Ectodermal cell (in vitro differentiated cells): ENCODE data around the gene TAF3.

Source experiments
- H3K27ac ChIP-seq: 2 replicates; pipeline ENCODE4 v1.7.0; 2013; ENCODE audit warnings: mild to moderate bottlenecking, low read depth, low read length; ENCODE audit not compliant: insufficient read depth, poor library complexity, severe bottlenecking
- H3K27me3 ChIP-seq: 2 replicates; pipeline ENCODE4 v1.7.0; 2013; ENCODE audit warnings: mild to moderate bottlenecking, low read length; ENCODE audit not compliant: insufficient read depth, control insufficient read depth, poor library complexity, severe bottlenecking
- H3K36me3 ChIP-seq: one replicate; pipeline ENCODE4 v1.7.0; 2013; ENCODE audit warnings: low read length; ENCODE audit not compliant: control insufficient read depth, insufficient read depth
- H3K4me1 ChIP-seq: one replicate; pipeline ENCODE4 v1.7.0; 2013; ENCODE audit warnings: low read length; ENCODE audit not compliant: control insufficient read depth, insufficient read depth
- H3K4me3 ChIP-seq: 2 replicates; pipeline ENCODE4 v1.7.0; 2013; ENCODE audit warnings: low read depth, low read length, control low read depth; ENCODE audit not compliant: insufficient read depth
- H3K9me3 ChIP-seq: 2 replicates; pipeline ENCODE4 v1.7.0; 2013; ENCODE audit warnings: mild to moderate bottlenecking, low read length, moderate library complexity; ENCODE audit not compliant: control insufficient read depth
- WGBS, 2 experiments: methylation state at CpG; one replicate each; pipeline ENCODE4 v1.1.7; 2013; ENCODE audit warnings: missing lambda C conversion rate in 2 of 2; 5-methylcytosine and 5-hydroxymethylcytosine counted together

TAF3 gene

DNA sequence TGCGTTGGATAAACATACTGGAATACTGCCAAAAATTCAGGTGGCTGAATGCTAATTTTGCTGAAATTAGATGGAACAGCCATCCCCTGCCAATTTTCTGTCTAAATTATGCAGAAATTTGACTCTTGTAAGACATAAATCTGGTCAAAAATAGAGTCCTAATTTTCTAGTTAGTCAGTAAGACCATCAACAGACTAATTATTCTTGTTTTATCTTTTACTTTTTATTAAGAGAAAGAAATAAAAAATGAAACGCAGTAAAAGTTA, 125.8 kb downstream of the TAF3 start:
- Histone ChIP-seq H3K4me3 (no peak overlapping the region), H3K4me1 (no peaks in the 10 kb centered on the region), H3K27ac (no peak overlapping the region), H3K9me3 (no peaks in the 10 kb centered on the region), H3K27me3 (no peaks in the 10 kb centered on the region), H3K36me3 (no peaks in the 10 kb centered on the region)
- WGBS, 2 experiments = 91 to 95% methylated on average over 2 of the region's 2 CpGs

DNA sequence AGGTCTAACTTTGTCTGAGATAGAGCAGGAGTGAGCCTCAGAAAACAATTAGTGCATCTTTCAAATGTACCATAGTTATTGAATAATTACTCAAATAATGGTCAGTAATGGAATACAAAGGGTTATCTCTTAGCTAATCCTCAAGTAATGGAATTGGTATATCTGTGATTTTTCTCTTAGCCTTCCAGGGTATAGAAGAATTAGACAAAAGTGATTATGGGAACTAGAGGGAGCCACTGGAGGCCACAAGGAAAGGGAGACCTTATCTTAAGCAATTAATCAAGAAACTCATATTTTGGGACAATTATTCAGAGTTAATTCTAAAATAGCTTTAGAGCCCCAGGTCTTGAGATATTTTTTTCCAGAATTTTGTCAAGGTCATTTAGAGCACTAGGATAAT, 126.2 kb downstream of the TAF3 start:
- H3K9me3 ChIP-seq = no peaks in the 10 kb centered on the region
- H3K4me1 ChIP-seq = no peaks in the 10 kb centered on the region
- H3K27ac ChIP-seq = no peak overlapping the region
- no peak overlapping the region for H3K4me3 ChIP-seq
- no peaks in the 10 kb centered on the region for H3K36me3 ChIP-seq
- H3K27me3 ChIP-seq = no peaks in the 10 kb centered on the region

DNA sequence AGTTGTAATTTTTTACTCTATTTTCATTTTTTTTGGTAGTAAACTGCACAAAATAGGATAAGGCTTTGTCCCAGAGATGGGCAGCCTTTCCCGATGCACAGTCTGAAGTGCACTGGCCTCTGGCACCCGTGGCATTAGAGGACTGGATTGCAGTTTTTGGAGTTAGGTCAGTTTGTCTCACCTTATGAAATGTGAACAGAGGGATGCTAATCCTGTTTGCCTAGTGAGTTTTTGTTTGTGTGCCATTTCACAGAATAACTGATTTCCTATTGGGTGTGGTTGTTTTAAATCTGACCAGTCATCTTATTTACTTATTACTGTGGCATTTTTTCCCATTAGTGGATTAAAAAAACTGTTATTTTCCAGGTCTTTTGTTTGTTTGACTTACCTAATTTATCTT, 126.7 kb downstream of the TAF3 start:
- WGBS, 2 experiments = 94 to 96% methylated on average over 2 of the region's 2 CpGs
- Histone ChIP-seq H3K9me3 (no peaks in the 10 kb centered on the region), H3K4me1 (no peaks in the 10 kb centered on the region), H3K27ac (no peak overlapping the region), H3K36me3 (no peaks in the 10 kb centered on the region), H3K27me3 (no peaks in the 10 kb centered on the region), H3K4me3 (no peak overlapping the region)

DNA sequence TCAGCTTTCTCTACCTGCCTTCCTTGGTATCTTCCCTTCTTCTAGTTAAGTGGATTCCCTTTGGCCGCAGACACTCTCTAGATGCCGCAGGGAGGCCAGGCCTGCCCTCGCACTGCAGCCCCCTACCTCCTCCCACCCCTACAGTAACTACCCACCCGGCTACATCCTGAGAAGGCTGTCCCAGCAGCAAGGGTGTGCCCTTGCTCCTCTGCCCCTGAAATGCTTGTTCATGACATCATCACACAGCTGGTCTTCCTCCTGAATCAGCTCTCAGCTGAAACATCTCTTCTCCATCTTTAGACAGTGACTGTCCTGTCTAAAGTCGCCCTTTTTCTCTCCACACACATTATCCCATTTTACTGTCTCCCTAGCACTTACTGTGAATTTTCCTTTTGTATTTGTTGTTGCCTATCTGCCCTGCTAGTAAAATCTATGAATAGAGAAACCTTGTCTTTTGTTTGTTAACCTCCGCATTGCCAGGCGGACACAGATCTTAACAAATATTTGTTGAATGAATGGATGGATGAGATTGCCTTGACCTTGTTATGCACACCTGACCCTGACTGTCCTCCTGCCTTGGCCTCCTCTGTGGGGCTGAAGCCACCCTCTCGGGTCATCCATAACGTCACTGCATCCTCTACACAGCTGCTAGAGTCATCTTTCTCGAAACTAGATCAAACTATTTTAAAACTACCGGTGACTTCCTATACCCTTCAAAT, 127.3 kb downstream of the TAF3 start:
- Histone ChIP-seq H3K9me3 (no peaks in the 10 kb centered on the region), H3K27me3 (no peaks in the 10 kb centered on the region), H3K27ac (no peak overlapping the region), H3K4me1 (no peaks in the 10 kb centered on the region), H3K4me3 (no peak overlapping the region), H3K36me3 (no peaks in the 10 kb centered on the region)
- WGBS, 2 experiments = 81 to 85% methylated on average over 11 of the region's 11 CpGs

DNA sequence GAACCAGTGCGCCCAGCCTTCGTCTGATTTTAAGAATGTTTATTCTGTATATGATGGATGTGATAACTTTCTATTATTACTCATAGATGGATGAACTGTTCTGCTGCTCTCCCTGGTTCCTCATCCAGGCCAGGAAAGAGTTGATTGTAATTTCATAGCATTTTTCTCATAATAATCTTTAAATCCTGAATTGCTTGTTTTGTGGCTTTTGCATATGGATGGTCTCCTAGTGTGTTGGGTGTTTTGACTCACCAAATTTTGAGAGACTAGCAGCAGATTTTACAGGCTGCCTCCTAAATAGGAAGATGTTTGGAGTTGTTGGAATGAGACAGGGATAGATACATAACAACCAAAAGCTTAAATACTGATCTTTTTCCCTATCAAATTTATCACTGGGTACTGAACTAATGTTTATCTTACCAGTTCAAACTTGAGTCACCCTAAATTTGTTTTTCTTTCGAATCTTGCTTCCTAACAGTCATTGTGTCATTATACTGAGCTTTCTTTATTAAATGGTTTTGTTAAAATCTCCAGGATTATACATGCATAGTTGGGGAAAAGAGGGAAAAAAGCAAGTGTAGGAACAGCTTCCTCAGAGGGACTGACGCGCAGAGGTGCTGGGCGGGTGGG, 130.2 kb downstream of the TAF3 start:
- 87 to 93% methylated on average over 3 to 6 of the region's 6 CpGs for WGBS, 2 experiments
- Histone ChIP-seq H3K9me3 (no peaks in the 10 kb centered on the region), H3K27me3 (no peaks in the 10 kb centered on the region), H3K27ac (no peak overlapping the region), H3K4me1 (no peaks in the 10 kb centered on the region), H3K36me3 (no peaks in the 10 kb centered on the region), H3K4me3 (no peak overlapping the region)

DNA sequence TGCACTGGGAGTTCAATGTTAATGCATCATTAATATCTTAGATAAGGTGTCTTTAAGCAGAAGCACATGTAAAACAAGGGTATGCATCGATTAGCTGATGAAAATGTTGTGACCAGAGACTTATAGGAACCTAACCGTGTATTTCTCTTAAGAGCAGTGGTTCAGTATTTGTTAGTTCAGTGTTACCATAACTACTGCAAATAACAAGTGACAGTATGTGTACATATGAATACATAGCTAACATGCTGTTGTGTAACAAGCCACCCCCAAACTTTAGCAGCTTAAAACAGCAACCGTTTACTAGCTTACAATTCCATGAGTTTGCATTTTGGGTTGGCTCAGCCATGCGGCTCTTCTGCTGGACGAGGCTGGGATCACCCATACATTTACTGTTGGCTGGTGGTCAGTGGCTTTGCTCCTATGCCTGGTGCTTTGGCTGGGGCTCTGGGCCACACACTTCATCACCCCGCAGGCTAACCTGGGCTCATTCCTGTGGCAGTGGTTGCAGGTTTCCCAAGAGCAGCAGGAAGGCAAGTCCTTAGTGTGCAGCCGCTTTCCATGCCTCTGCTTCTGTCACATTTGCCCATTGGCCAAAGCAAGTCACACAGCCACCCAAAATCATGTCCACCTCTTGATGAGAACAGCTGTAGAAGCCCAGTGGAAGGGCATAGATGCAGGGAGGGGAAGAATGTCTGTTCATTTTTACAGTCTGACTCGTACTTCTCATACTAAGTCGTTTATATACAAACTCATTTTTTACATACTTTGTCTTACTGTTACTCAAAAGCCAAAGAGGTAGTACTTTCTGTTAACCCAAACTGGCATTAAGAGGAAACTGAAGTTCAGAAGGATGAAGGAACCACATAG, 132.9 kb downstream of the TAF3 start:
- WGBS, 2 experiments = 96% methylated on average over 8 to 9 of the region's 9 CpGs
- H3K36me3 ChIP-seq = no peaks in the 10 kb centered on the region
- no peak overlapping the region for H3K27ac ChIP-seq
- H3K4me1 ChIP-seq = no peaks in the 10 kb centered on the region
- no peaks in the 10 kb centered on the region for H3K27me3 ChIP-seq
- no peak overlapping the region for H3K4me3 ChIP-seq
- no peaks in the 10 kb centered on the region for H3K9me3 ChIP-seq

DNA sequence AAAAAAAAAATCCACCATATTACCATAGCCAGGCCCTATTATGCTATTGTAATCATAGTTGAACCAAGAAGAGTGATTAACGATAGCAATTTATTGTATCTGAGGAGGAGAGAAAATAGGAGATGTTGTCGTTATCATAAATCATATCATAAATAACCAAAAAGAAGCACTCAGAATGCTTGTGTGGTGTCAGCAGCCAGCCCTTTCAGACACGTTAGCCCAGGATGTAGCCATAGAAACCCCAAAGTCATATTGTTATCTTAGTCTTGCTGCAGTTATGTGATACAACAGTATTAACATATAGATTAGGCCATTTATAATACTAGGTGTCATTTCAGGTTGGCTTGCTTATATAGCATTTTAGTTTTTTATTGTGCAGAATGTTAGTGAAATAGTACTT, 134.0 kb downstream of the TAF3 start:
- 80 to 92% methylated on average over 2 of the region's 3 CpGs for WGBS, 2 experiments
- Histone ChIP-seq H3K36me3 (no peaks in the 10 kb centered on the region), H3K4me3 (no peak overlapping the region), H3K4me1 (no peaks in the 10 kb centered on the region), H3K9me3 (no peaks in the 10 kb centered on the region), H3K27me3 (no peaks in the 10 kb centered on the region), H3K27ac (no peak overlapping the region)

DNA sequence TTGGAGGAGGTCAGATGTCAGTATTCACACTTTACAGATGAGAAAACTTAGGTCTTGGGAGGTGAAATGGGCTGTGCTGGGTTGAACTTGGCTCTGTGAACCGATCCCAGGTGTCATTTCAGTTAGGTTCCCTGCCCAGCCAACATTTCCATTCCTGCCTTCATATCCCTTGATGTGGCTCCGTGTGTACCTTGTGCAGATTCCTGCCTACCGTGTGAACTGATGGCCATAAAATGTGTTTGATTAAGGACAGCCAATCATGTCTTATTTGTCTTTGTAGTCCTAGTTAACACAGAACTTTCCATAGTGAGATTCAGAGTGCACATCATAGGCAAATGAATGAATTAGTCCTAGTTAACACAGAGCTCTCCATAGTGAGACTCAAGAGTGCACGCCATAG, 135.1 kb downstream of the TAF3 start:
- no peaks in the 10 kb centered on the region for H3K36me3 ChIP-seq
- H3K27me3 ChIP-seq = no peaks in the 10 kb centered on the region
- no peaks in the 10 kb centered on the region for H3K4me1 ChIP-seq
- H3K27ac ChIP-seq = no peak overlapping the region
- no peak overlapping the region for H3K4me3 ChIP-seq
- WGBS, 2 experiments = 97 to 100% methylated on average over 4 of the region's 4 CpGs
- no peaks in the 10 kb centered on the region for H3K9me3 ChIP-seq

DNA sequence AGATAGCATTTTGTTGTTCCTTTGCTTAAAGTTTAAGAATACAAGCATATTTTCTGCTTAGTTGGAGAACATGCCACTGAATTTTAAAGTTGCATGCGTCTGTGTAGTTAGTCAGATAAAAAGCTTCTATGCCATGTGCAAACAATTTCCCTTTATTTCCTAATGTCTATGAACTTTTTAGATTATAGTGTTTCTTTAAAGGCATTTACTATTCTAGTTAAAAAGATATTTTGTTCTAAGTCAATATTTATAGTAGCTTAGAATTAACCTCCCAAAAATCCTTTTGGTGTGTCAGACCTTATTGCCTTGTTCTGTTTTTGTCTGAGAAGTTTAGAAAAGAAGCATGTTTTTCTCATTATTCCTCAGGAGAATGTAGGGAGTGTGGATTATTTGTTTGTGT, 137.1 kb downstream of the TAF3 start:
- 100% methylated on average over 1 of the region's 1 CpG; no CpG with 5 or more reads in 1 of the 2 experiments for WGBS, 2 experiments
- H3K4me3 ChIP-seq = no peak overlapping the region
- H3K36me3 ChIP-seq = no peaks in the 10 kb centered on the region
- no peaks in the 10 kb centered on the region for H3K9me3 ChIP-seq
- no peak overlapping the region for H3K27ac ChIP-seq
- H3K4me1 ChIP-seq = no peaks in the 10 kb centered on the region
- H3K27me3 ChIP-seq = no peaks in the 10 kb centered on the region

DNA sequence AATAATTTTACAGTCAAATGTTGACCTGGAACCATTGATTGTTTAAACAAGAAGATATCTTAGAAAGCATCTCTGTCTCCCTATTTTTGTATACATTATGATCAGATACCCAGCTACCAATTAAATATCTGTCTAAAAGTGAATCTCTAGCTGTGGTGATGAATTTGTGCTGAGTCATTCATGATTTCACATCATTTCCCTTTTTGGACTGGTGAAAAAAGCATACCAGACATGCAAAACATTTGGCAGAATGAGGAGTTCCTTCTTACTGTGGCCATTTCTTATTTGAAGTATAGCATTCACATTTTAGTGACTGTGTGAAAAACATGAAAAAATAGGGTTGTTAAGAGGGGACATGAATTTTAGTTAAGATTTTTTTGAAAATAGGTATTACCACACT, 138.2 kb downstream of the TAF3 start:
- Histone ChIP-seq H3K4me3 (no peak overlapping the region), H3K27ac (no peak overlapping the region), H3K4me1 (no peaks in the 10 kb centered on the region), H3K9me3 (no peaks in the 10 kb centered on the region), H3K27me3 (no peaks in the 10 kb centered on the region), H3K36me3 (no peaks in the 10 kb centered on the region)
